ENCODE data around the gene CEP112. TPM values are rescaled to one million over a fixed set of nuclear protein-coding genes. Genes with fewer than 3 reads are reported as not detected.

The CEP112 gene
- total RNA-seq, 1 experiment from 2014 or later, result 9.5 TPM

- Histone ChIP-seq H3K9me3 (ENCODE audit: control insufficient read depth, insufficient read depth, low read depth, low read length) (peaks cover 9% of the 10 kb centered on the region), H3K27ac (ENCODE audit: low read length) (no peak overlapping the region), H3K36me3 (ENCODE audit: control insufficient read depth, insufficient read depth, low read length) (no peaks in the 10 kb centered on the region), H3K4me3 (ENCODE audit: low read depth in 2 of 2, low read length in 2 of 2) (no peak overlapping the region), H3K27me3 (ENCODE audit: control insufficient read depth, insufficient read depth, low read length) (no peaks in the 10 kb centered on the region), H3K4me1 (ENCODE audit: control insufficient read depth, insufficient read depth, low read length) (no peaks in the 10 kb centered on the region)
- no peak for ATAC-seq
- intact Hi-C loops (cut with micrococcal nuclease; ENCODE audit: unreplicated experiment), result no loop called here
- DNase-seq (ENCODE audit: low read depth, low spot score), result no peak
- in situ Hi-C loops (cut with HindIII; ENCODE audit: low pct_unique_long_range_greater_than_20kb, low sequenced_read_pairs), result no loop called here
- TF ChIP-seq CTCF (IDR thresholded peaks at IDR 0.05) (peak; percentile 31), SIN3A (IDR thresholded peaks at IDR 0.05; ENCODE audit: borderline replicate concordance, insufficient read depth, low read depth, low read length) (no peak), TCF7L2 (IDR thresholded peaks at IDR 0.05; ENCODE audit: low read depth, low read length) (no peak)
- BruUV-seq (replicated peaks), result no TSS peak
- POLR2A ChIA-PET, result no interaction called here
- CTCF ChIA-PET, result no interaction called here
Observed at GRCh38 chr17:65797809-65798208, 394.1 kb downstream of the CEP112 start.

GRCh38 chr17:65797101-65797500 is 394.8 kb downstream of the CEP112 start:
- Histone ChIP-seq H3K27ac (ENCODE audit: low read length) (no peak overlapping the region), H3K4me1 (ENCODE audit: control insufficient read depth, insufficient read depth, low read length) (no peaks in the 10 kb centered on the region), H3K36me3 (ENCODE audit: control insufficient read depth, insufficient read depth, low read length) (no peaks in the 10 kb centered on the region), H3K27me3 (ENCODE audit: control insufficient read depth, insufficient read depth, low read length) (no peaks in the 10 kb centered on the region), H3K9me3 (ENCODE audit: control insufficient read depth, insufficient read depth, low read depth, low read length) (peaks cover 8% of the 10 kb centered on the region), H3K4me3 (ENCODE audit: low read depth in 2 of 2, low read length in 2 of 2) (no peak overlapping the region)
- POLR2A ChIA-PET, result no interaction called here
- DNase-seq (ENCODE audit: low read depth, low spot score) (no peak), ATAC-seq (no peak)
- intact Hi-C loops (cut with micrococcal nuclease; ENCODE audit: unreplicated experiment), result no loop called here
- no TSS peak for BruUV-seq (replicated peaks)
- CTCF ChIA-PET, result no interaction called here
- TF ChIP-seq TCF7L2 (IDR thresholded peaks at IDR 0.05; ENCODE audit: low read depth, low read length), result no peak
- in situ Hi-C loops (cut with HindIII; ENCODE audit: low pct_unique_long_range_greater_than_20kb, low sequenced_read_pairs), result no loop called here

- ATAC-seq, result no peak
- POLR2A ChIA-PET, result no interaction called here
Observed at GRCh38 chr17:65794572-65794971, 397.4 kb downstream of the CEP112 start.

More at GRCh38 chr17:65794572-65794971, 397.4 kb downstream of the CEP112 start:
- no peak overlapping the region for H3K4me3 ChIP-seq (ENCODE audit: low read depth in 2 of 2, low read length in 2 of 2)
- no peak overlapping the region for H3K27ac ChIP-seq (ENCODE audit: low read length)
- no peaks in the 10 kb centered on the region for H3K27me3 ChIP-seq (ENCODE audit: control insufficient read depth, insufficient read depth, low read length)
- BruUV-seq (replicated peaks), result no TSS peak
- in situ Hi-C loops (cut with HindIII; ENCODE audit: low pct_unique_long_range_greater_than_20kb, low sequenced_read_pairs), result no loop called here
- intact Hi-C loops (cut with micrococcal nuclease; ENCODE audit: unreplicated experiment), result no loop called here
- no peaks in the 10 kb centered on the region for H3K4me1 ChIP-seq (ENCODE audit: control insufficient read depth, insufficient read depth, low read length)
- DNase-seq (ENCODE audit: low read depth, low spot score), result no peak
- TF ChIP-seq REST (IDR thresholded peaks at IDR 0.05; ENCODE audit: insufficient read depth in 1 of 2, low read depth in 2 of 2, low read length in 1 of 2) (no peak), CTCF (IDR thresholded peaks at IDR 0.05) (peak; percentile 61), SIN3A (IDR thresholded peaks at IDR 0.05; ENCODE audit: borderline replicate concordance, insufficient read depth, low read depth, low read length) (no peak), POLR2AphosphoS5 (IDR thresholded peaks at IDR 0.05; ENCODE audit: low read depth, low read length) (no peak), TCF7L2 (IDR thresholded peaks at IDR 0.05; ENCODE audit: low read depth, low read length) (no peak)
- H3K36me3 ChIP-seq (ENCODE audit: control insufficient read depth, insufficient read depth, low read length), result no peaks in the 10 kb centered on the region
- H3K9me3 ChIP-seq (ENCODE audit: control insufficient read depth, insufficient read depth, low read depth, low read length), result no peaks in the 10 kb centered on the region
- CTCF ChIA-PET, result no interaction called here
